Measurements from ENCODE around the gene RNASEL.

The RNASEL gene

GRCh38 chr1:182567629-182568028, 21.4 kb downstream of the RNASEL start:
- TF ChIP-seq ZNF70 (CRISPR knock-in tag; IDR thresholded peaks at IDR 0.05) (no peak), ZFP30 (CRISPR knock-in tag; IDR thresholded peaks at IDR 0.05) (no peak), SNAI2 (CRISPR knock-in tag; IDR thresholded peaks at IDR 0.05) (no peak), RARB (CRISPR knock-in tag; IDR thresholded peaks at IDR 0.05) (no peak), TSHZ2 (CRISPR knock-in tag; IDR thresholded peaks at IDR 0.05) (no peak), CREB5 (CRISPR knock-in tag; IDR thresholded peaks at IDR 0.05; ENCODE audit: low read depth) (no peak), PATZ1 (CRISPR knock-in tag; IDR thresholded peaks at IDR 0.05; ENCODE audit: borderline replicate concordance) (no peak)
- no peak for ATAC-seq

- no peak for ATAC-seq
- no peak for TF ChIP-seq ZNF8 (CRISPR knock-in tag; IDR thresholded peaks at IDR 0.05)
- TF ChIP-seq ZFP30 (CRISPR knock-in tag; IDR thresholded peaks at IDR 0.05): no peak
- no peak for TF ChIP-seq ESRRG (CRISPR knock-in tag; IDR thresholded peaks at IDR 0.05)
- no peak for TF ChIP-seq ZNF70 (CRISPR knock-in tag; IDR thresholded peaks at IDR 0.05)
- TF ChIP-seq TCF4 (CRISPR knock-in tag; IDR thresholded peaks at IDR 0.05; ENCODE audit: borderline replicate concordance): no peak
- no peak for TF ChIP-seq POU6F1 (CRISPR knock-in tag; IDR thresholded peaks at IDR 0.05; ENCODE audit: borderline replicate concordance, low read depth)
- no peak for TF ChIP-seq ZFP3 (CRISPR knock-in tag; IDR thresholded peaks at IDR 0.05)
- no peak for TF ChIP-seq TOX (CRISPR knock-in tag; IDR thresholded peaks at IDR 0.05; ENCODE audit: borderline replicate concordance)
- TF ChIP-seq GLIS3 (CRISPR knock-in tag; IDR thresholded peaks at IDR 0.05): no peak
- TF ChIP-seq RARB (CRISPR knock-in tag; IDR thresholded peaks at IDR 0.05): no peak
- TF ChIP-seq ZNF565 (CRISPR knock-in tag; conservative IDR thresholded peaks at IDR 0.05; ENCODE audit: low read depth): no peak
- TF ChIP-seq OSR1 (CRISPR knock-in tag; IDR thresholded peaks at IDR 0.05): no peak
- TF ChIP-seq PATZ1 (CRISPR knock-in tag; IDR thresholded peaks at IDR 0.05; ENCODE audit: borderline replicate concordance): no peak
- TF ChIP-seq TSHZ2 (CRISPR knock-in tag; IDR thresholded peaks at IDR 0.05): no peak
- no peak for TF ChIP-seq CREB5 (CRISPR knock-in tag; IDR thresholded peaks at IDR 0.05; ENCODE audit: low read depth)
- no peak for TF ChIP-seq ZC3H10 (CRISPR knock-in tag; IDR thresholded peaks at IDR 0.05)
- no peak for TF ChIP-seq ARNTL (CRISPR knock-in tag; IDR thresholded peaks at IDR 0.05; ENCODE audit: borderline replicate concordance, low read depth)
Measured at GRCh38 chr1:182565537-182565936, 23.5 kb downstream of the RNASEL start.

Measured in SK-N-SH treated with all-trans-retinoic acid at 6 μM for 48 hours (cell line).